ENCODE measurements around the gene TSFM.

- TF ChIP-seq CTCF (IDR thresholded peaks at IDR 0.05): no peak
- TF ChIP-seq POLR2A (IDR thresholded peaks at IDR 0.05): peak in 1 of 2 donors; percentile 49
These were observed 10.6 kb upstream of the TSFM start, which contains the start of gene METTL1 for GRCh38 chr12:57771873-57772428.
